CD8-positive, alpha-beta memory T cell (primary cell): ENCODE measurements around the gene FLAD1. TPM values are rescaled to one million over a fixed set of nuclear protein-coding genes. Genes with fewer than 3 reads are reported as not detected.
"Not testable (repeated sequence)": the region's sequence is repeated elsewhere in the genome, so short reads cannot be mapped to it uniquely, and the experiment has no call there.

Experiments used
- CTCF ChIA-PET: fragments of 350-600 bp; sonication (Branson Sonifier 250); formaldehyde crosslinking; loops from one replicate; lab custom pipeline; 2021; ENCODE audit warnings: antibody characterized with exemption; lab: Charles Lee
- POLR2A ChIA-PET: fragments of 350-600 bp; sonication (Branson Sonifier 250); formaldehyde crosslinking; loops from one replicate; lab custom pipeline; 2021; ENCODE audit warnings: antibody characterized with exemption; lab: Charles Lee
- DNase-seq, 5 donors: peaks; one replicate each; pipeline versions ENCODE4 v3.0.0 to v3.0.0-alpha.2; 2020 to 2022; ENCODE audit warnings: mixed read lengths in 1 of 5
- H3K27ac ChIP-seq: one replicate; pipeline ENCODE4 v1.7.0; 2013; ENCODE audit warnings: low read depth, mild to moderate bottlenecking, low read length, moderate library complexity
- H3K27me3 ChIP-seq: 2 replicates; pipeline ENCODE4 v1.7.0; 2013; ENCODE audit warnings: low read length, mild to moderate bottlenecking; ENCODE audit not compliant: insufficient read depth, poor library complexity, severe bottlenecking
- H3K36me3 ChIP-seq: 2 replicates; pipeline ENCODE4 v1.7.0; 2013; ENCODE audit warnings: mild to moderate bottlenecking, low read length, moderate library complexity; ENCODE audit not compliant: insufficient read depth
- H3K4me1 ChIP-seq: 2 replicates; pipeline ENCODE4 v1.7.0; 2013; ENCODE audit warnings: mild to moderate bottlenecking, low read length, moderate library complexity; ENCODE audit not compliant: insufficient read depth
- H3K4me3 ChIP-seq: 2 replicates; pipeline ENCODE4 v1.7.0; 2013; ENCODE audit warnings: mild to moderate bottlenecking, low read length
- H3K9me3 ChIP-seq: 2 replicates; pipeline ENCODE4 v1.7.0; 2013; ENCODE audit warnings: mild to moderate bottlenecking, low read length
- H3K27ac Mint-ChIP-seq, 8 donors: one replicate each; pipeline ENCODE4 v1.8.0; 2020 to 2021; ENCODE audit warnings: mixed read lengths in 8 of 8, mild to moderate bottlenecking in 6 of 8, inconsistent platforms in 3 of 8, moderate library complexity in 3 of 8
- H3K27me3 Mint-ChIP-seq, 2 donors: one replicate each; pipeline ENCODE4 v1.8.0; 2020 to 2021; ENCODE audit warnings: mixed read lengths in 2 of 2, mild to moderate bottlenecking in 1 of 2, moderate library complexity in 1 of 2
- H3K36me3 Mint-ChIP-seq, 3 donors: one replicate each; pipeline ENCODE4 v1.8.0; 2020 to 2021; ENCODE audit warnings: mixed read lengths in 3 of 3, inconsistent platforms in 1 of 3, mild to moderate bottlenecking in 1 of 3
- H3K4me1 Mint-ChIP-seq, 3 donors: one replicate each; pipeline ENCODE4 v1.8.0; 2020 to 2021; ENCODE audit warnings: mixed read lengths in 3 of 3, inconsistent platforms in 1 of 3, mild to moderate bottlenecking in 1 of 3
- H3K4me3 Mint-ChIP-seq, 7 donors: one replicate each; pipeline ENCODE4 v1.8.0; 2020 to 2021; ENCODE audit warnings: mixed read lengths in 7 of 7, mild to moderate bottlenecking in 6 of 7, moderate library complexity in 4 of 7, inconsistent platforms in 2 of 7
- H3K9me3 Mint-ChIP-seq, 5 donors: one replicate each; pipeline ENCODE4 v1.8.0; 2020 to 2022; ENCODE audit warnings: mixed read lengths in 5 of 5, mild to moderate bottlenecking in 3 of 5, moderate library complexity in 2 of 5, inconsistent platforms in 1 of 5
- polyA plus RNA-seq: library from polyadenylated mRNA; unstranded; fragments of 300-500 nt; fragmentation: Illumina TruSeq; gene quantifications from one replicate; pipeline ENCODE4 v1.2.3, GENCODE V29; 2021
- total RNA-seq, 2 experiments: library from RNA; stranded (reverse); gene quantifications; one replicate each; pipeline ENCODE4 v1.2.3, GENCODE V29; 2021

Gene FLAD1
- total and polyA plus RNA-seq, 3 experiments from 2014 or later = 51.2 to 76.3 (median 73.7) TPM

GRCh38 chr1:154994269-154994587 is 11.1 kb downstream of the FLAD1 start:
- peaks cover 0 to 28% (median under 1%) of the 10 kb centered on the region in 3 donors for H3K36me3 Mint-ChIP-seq
- CTCF ChIA-PET = interaction anchor here (1.0 to 13.6 kb wide), 7 partner anchors 8 to 58 kb away, joined by 3 to 207 read pairs (median 3); partner anchors contain the start of genes FLAD1 and PMVK
- H3K27ac Mint-ChIP-seq = peak overlapping the region in 3 of 8 donors; percentile 3 to 52 (median 13)
- peak in 1 of 5 donors; percentile 3 for DNase-seq
- H3K27me3 ChIP-seq = no peaks in the 10 kb centered on the region
- H3K9me3 Mint-ChIP-seq = no peaks in the 10 kb centered on the region
- no peak overlapping the region for H3K4me3 ChIP-seq
- no peaks in the 10 kb centered on the region for H3K27me3 Mint-ChIP-seq
- peaks cover 16 to 24% (median 19%) of the 10 kb centered on the region in 3 donors for H3K4me1 Mint-ChIP-seq
- POLR2A ChIA-PET = interaction anchor here (2.3 kb wide), 1 partner anchor 10 kb away, joined by 7 read pairs; the partner anchor contains the start of gene FLAD1
- peak overlapping the region in 1 of 7 donors; percentile 9 for H3K4me3 Mint-ChIP-seq
- peaks cover 11% of the 10 kb centered on the region for H3K36me3 ChIP-seq
- peak overlapping the region; percentile 32 for H3K27ac ChIP-seq
- peaks cover 16% of the 10 kb centered on the region for H3K4me1 ChIP-seq
- no peaks in the 10 kb centered on the region for H3K9me3 ChIP-seq

GRCh38 chr1:154994591-154994990 is 11.4 kb downstream of the FLAD1 start:
- Mint-ChIP-seq H3K36me3 (peaks cover 0 to 25% (median 0%) of the 10 kb centered on the region in 3 donors), H3K27ac (peak overlapping the region in 1 of 8 donors; percentile 13), H3K4me3 (peak overlapping the region in 1 of 7 donors; percentile 9), H3K4me1 (peaks cover 15 to 22% (median 18%) of the 10 kb centered on the region in 3 donors), H3K9me3 (no peaks in the 10 kb centered on the region), H3K27me3 (no peaks in the 10 kb centered on the region)
- CTCF ChIA-PET = interaction anchor here (1.0 to 13.6 kb wide), 7 partner anchors 9 to 58 kb away, joined by 3 to 207 read pairs (median 3); partner anchors contain the start of genes FLAD1 and PMVK
- Histone ChIP-seq H3K27me3 (no peaks in the 10 kb centered on the region), H3K27ac (peak overlapping the region; percentile 32), H3K36me3 (peaks cover 9% of the 10 kb centered on the region), H3K4me3 (no peak overlapping the region), H3K4me1 (peaks cover 14% of the 10 kb centered on the region), H3K9me3 (no peaks in the 10 kb centered on the region)
- POLR2A ChIA-PET = interaction anchor here (2.3 kb wide), 1 partner anchor 11 kb away, joined by 7 read pairs; the partner anchor contains the start of gene FLAD1
- peak in 1 of 5 donors; percentile 38 for DNase-seq

GRCh38 chr1:154995301-154995983 is 12.3 kb downstream of the FLAD1 start:
- POLR2A ChIA-PET = interaction anchor here (0.7 to 2.3 kb wide), 2 partner anchors 12 to 63 kb away, joined by 7 to 8 read pairs; partner anchors contain the start of gene FLAD1

GRCh38 chr1:154996966-154997701 is 14.0 kb downstream of the FLAD1 start:
- Histone ChIP-seq H3K4me3 (no peak overlapping the region), H3K36me3 (no peaks in the 10 kb centered on the region), H3K4me1 (peaks cover 12% of the 10 kb centered on the region), H3K27ac (no peak overlapping the region), H3K9me3 (no peaks in the 10 kb centered on the region), H3K27me3 (no peaks in the 10 kb centered on the region)
- no peaks in the 10 kb centered on the region for H3K9me3 Mint-ChIP-seq
- H3K4me3 Mint-ChIP-seq = peak overlapping the region in 1 of 7 donors; percentile 64
- ChIA-PET POLR2A (interaction anchor here (1.1 kb wide), 1 partner anchor 37 kb away, joined by 3 read pairs; no protein-coding TSS in a partner anchor), CTCF (interaction anchor here (1.2 to 13.6 kb wide), 5 partner anchors 11 to 61 kb away, joined by 3 to 207 read pairs (median 10); partner anchors contain the start of genes FLAD1, PBXIP1 and PMVK)
- H3K27ac Mint-ChIP-seq = peak overlapping the region in 3 of 8 donors; percentile 66 to 88 (median 68)
- H3K36me3 Mint-ChIP-seq = peaks cover 0 to 10% (median 0%) of the 10 kb centered on the region in 3 donors
- H3K27me3 Mint-ChIP-seq = no peaks in the 10 kb centered on the region
- DNase-seq = peak in 1 of 5 donors; percentile 26
- peaks cover 18 to 22% (median 22%) of the 10 kb centered on the region in 3 donors for H3K4me1 Mint-ChIP-seq

More at GRCh38 chr1:154995301-154995983, 12.3 kb downstream of the FLAD1 start:
- H3K27me3 Mint-ChIP-seq, H3K36me3 ChIP-seq, H3K9me3 ChIP-seq, H3K4me3 ChIP-seq, H3K9me3 Mint-ChIP-seq, H3K27me3 ChIP-seq: not testable (repeated sequence)
- Histone ChIP-seq H3K27ac (peak overlapping the region; percentile 32), H3K4me1 (peaks cover 12% of the 10 kb centered on the region)
- Mint-ChIP-seq H3K4me3 (peak overlapping the region in 1 of 7 donors; percentile 18), H3K4me1 (peaks cover 18 to 22% (median 22%) of the 10 kb centered on the region in 3 donors), H3K27ac (peak overlapping the region in 2 of 8 donors; percentile 1 to 12), H3K36me3 (peaks cover 0 to 16% (median 0%) of the 10 kb centered on the region in 3 donors)
- peak in 1 of 5 donors; percentile 45 for DNase-seq
- CTCF ChIA-PET = interaction anchor here (0.7 to 13.6 kb wide), 6 partner anchors 10 to 59 kb away, joined by 3 to 207 read pairs (median 10); partner anchors contain the start of genes FLAD1, PBXIP1, PMVK and PYGO2

- Mint-ChIP-seq H3K4me1 (peaks cover 18 to 23% (median 22%) of the 10 kb centered on the region in 3 donors), H3K9me3 (no peaks in the 10 kb centered on the region), H3K36me3 (peaks cover 0 to 5% (median 0%) of the 10 kb centered on the region in 3 donors), H3K27me3 (no peaks in the 10 kb centered on the region), H3K27ac (peak overlapping the region in 3 of 8 donors; percentile 9 to 94 (median 92)), H3K4me3 (peak overlapping the region in 5 of 7 donors; percentile 41 to 97 (median 44))
- ChIA-PET CTCF (interaction anchor here (0.7 to 13.6 kb wide), 22 partner anchors 13 to 76 kb away, joined by 3 to 207 read pairs (median 6); partner anchors contain the start of genes ADAM15, CKS1B, FLAD1 and PBXIP1), POLR2A (interaction anchor here (0.7 to 2.1 kb wide), 3 partner anchors 23 to 47 kb away, joined by 6 to 11 read pairs (median 7); partner anchors contain the start of genes CKS1B and PBXIP1)
- H3K36me3 ChIP-seq = no peaks in the 10 kb centered on the region
- peak in 1 of 5 donors; percentile 26 for DNase-seq
- H3K9me3 ChIP-seq = no peaks in the 10 kb centered on the region
- H3K27ac ChIP-seq = no peak overlapping the region
- H3K27me3 ChIP-seq = no peaks in the 10 kb centered on the region
- H3K4me1 ChIP-seq = peaks cover 12% of the 10 kb centered on the region
- H3K4me3 ChIP-seq = no peak overlapping the region
Measured at GRCh38 chr1:154998201-154998780, 15.1 kb downstream of the FLAD1 start.

GRCh38 chr1:154998818-154999570 is 15.8 kb downstream of the FLAD1 start:
- Histone ChIP-seq H3K27me3 (no peaks in the 10 kb centered on the region), H3K36me3 (no peaks in the 10 kb centered on the region), H3K4me1 (peaks cover 13% of the 10 kb centered on the region), H3K4me3 (peak overlapping the region; percentile 29), H3K9me3 (no peaks in the 10 kb centered on the region), H3K27ac (peak overlapping the region; percentile 84)
- H3K9me3 Mint-ChIP-seq = no peaks in the 10 kb centered on the region
- H3K27ac Mint-ChIP-seq = peak overlapping the region; percentile 89 to 97 (median 92)
- POLR2A ChIA-PET = interaction anchor here (0.5 to 2.1 kb wide), 7 partner anchors 15 to 390 kb away, joined by 3 to 11 read pairs (median 6); partner anchors contain the start of genes CKS1B, FLAD1 and PBXIP1
- peaks cover 23 to 29% (median 26%) of the 10 kb centered on the region in 3 donors for H3K4me1 Mint-ChIP-seq
- peak overlapping the region; percentile 77 to 97 (median 83) for H3K4me3 Mint-ChIP-seq
- no peaks in the 10 kb centered on the region for H3K27me3 Mint-ChIP-seq
- peak in 4 of 5 donors; percentile 47 to 72 (median 56) for DNase-seq
- CTCF ChIA-PET = interaction anchor here (0.7 to 13.6 kb wide), 23 partner anchors 13 to 86 kb away, joined by 3 to 207 read pairs (median 6); partner anchors contain the start of genes ADAM15, CKS1B, FLAD1 and PBXIP1
- H3K36me3 Mint-ChIP-seq = peaks cover 0 to 7% (median 0%) of the 10 kb centered on the region in 3 donors
